Measurements from ENCODE around the gene ULK4.

Gene ULK4

DNA sequence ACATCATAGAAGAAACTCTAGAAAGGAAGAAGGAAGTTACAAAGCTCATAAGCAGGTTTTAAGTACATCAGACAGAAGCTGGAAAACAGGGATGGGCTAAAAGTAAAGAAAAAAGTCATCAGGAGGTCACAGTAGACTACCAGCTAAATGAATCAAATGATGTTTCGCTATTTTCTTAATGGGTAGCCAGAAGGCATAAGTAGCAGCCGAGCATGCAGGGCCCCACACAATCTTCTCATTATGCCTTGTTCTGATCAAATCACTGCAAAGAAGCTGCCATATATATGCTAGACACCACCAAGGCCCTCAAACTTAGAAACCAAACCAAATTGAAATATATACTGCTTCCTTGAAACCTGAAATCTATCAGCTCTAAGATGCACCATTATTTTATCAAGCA is 349.1 kb downstream of the ULK4 start:
- DNase-seq = no peak

DNA sequence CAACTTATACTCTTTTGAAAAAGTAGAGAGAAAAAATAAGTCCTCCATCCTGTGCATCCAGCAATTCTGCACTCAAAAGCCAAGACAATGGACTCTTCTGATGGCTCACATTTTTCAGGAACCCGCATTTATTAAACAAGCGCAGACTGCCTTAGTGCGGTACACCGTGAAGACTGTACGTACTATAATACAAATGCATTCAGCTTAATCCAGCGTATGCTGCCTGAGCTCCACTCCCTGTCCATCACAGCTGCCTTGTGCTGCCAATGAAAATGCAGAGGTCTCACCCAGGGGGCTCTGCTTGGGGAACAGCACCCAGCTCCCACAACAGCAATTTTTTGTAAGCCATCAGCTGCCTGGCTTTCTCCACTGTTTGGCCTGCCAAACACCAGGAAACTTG is 350.9 kb downstream of the ULK4 start:
- no peak for DNase-seq

DNA sequence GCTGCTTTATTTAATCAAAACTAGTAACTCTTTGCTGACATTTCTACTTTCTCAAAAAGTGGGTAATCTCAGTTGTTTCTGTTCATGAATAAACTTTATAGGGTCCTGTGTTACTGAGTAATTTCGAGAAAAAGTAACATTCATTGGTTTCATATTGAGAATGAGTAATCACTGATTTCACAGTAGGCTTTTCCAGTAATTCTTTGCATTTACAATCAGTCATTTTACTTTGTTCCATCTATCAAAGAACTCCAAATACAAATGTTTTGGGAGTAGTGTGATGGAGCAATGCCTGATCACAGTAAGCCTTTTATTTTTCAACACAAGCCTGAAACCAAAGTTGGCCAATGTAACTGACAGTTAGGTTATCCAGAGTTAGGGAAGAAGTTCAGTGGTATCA is 353.6 kb downstream of the ULK4 start:
- DNase-seq = no peak

DNA sequence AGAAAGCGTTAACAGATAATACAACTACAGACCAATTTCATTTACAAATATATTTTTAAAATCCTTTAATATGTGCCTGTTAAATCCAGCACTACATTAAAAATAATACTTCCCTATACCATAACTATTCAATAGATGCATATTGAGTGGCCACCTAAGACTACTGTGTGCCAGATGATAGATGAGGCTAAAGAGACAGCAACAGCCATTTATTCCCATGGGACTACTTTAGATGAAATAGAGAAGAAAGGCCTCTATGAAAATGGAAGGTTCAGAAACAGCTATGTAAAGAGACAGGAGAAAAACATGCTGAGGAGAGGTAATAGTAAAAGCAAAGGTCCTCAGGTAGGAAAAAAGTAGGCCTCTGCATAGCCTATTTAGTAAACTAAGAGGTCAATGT is 358.1 kb downstream of the ULK4 start:
- no peak for DNase-seq

- DNase-seq = no peak
These were observed 359.8 kb downstream of the ULK4 start for GRCh38 chr3:41602121-41602520.

DNA sequence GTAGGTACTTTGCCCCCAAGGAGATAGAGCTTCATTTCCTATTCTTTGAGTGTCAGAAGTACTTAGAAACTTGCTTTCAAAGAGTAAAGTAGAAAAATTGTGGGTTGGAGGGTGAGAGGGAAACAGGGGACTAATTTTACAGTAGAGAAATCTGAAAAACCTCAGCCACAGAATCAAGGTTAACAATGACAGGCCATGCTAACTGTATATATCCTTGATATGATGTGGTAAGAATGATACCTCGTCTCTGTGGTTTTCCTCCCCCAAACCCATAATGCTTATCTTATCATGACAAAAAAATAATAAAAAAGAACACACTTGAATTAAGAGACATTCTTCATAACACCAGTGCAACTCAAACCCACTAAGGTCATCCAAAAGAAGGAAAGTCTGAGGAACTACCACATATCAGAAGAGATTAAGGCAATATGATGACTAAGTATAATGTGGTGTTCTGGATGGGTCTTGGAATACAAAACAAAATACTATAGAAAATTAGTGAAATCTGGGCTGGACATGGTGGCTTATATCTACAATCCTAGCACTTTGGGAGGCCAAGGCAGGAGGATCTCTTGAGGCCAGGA is 360.4 kb downstream of the ULK4 start:
- DNase-seq = no peak

DNA sequence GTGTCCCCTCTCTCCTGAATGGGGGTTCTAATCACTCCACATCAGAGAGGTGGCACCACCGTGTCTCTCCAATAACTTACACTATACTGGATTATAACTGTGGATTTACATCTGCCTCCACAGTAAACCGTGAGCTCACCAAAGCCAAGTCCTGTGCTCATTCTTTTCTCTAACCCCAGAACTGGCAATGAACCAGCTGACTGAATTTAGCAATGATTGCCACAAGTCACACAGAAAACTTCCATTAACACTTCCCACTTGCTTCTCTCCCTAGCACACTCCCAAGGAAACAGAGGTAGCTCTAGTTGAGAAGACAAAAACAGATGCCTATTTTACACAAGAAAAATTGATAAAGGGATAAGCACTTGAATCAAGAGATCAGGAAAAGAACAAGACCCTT is 361.3 kb downstream of the ULK4 start:
- no peak for DNase-seq

DNA sequence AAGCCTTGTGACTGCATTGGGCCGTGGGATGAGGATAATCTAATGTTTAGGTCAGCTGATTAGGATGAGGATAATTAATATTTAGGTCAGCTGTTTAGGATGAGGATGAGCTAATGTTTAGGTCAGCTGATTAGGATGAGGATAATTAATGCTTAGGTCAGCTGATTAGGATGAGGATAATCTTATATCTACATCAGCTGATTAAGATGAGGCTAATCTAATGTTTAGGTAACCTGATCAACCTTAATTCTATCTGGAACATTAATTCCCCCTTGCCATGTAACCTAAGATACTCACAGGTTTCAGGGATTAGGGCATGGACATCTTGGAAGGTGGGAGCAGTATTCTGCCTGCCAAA is 362.8 kb downstream of the ULK4 start:
- DNase-seq = no peak

- DNase-seq = no peak
These were observed 363.3 kb downstream of the ULK4 start for GRCh38 chr3:41598402-41599126.

DNA sequence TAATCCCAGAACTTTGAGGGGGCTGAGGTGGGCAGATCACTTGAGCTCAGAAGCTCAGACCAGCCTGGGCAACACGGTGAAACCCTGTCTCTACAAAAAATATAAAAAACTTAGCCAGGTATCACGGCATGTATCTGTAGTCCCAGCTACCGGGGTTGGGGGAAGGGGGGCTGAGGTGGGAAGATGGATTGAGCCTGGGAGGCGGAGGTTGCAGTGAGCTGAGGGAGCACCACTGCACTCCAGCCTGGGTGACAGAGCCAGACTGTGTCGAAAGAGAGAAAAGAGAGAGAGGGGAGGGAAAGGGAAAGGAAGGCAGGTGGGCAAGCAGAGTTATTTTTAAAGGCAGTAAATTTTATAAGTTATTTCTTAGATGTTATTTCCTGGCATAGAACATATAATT is 368.1 kb downstream of the ULK4 start:
- DNase-seq = no peak

DNA sequence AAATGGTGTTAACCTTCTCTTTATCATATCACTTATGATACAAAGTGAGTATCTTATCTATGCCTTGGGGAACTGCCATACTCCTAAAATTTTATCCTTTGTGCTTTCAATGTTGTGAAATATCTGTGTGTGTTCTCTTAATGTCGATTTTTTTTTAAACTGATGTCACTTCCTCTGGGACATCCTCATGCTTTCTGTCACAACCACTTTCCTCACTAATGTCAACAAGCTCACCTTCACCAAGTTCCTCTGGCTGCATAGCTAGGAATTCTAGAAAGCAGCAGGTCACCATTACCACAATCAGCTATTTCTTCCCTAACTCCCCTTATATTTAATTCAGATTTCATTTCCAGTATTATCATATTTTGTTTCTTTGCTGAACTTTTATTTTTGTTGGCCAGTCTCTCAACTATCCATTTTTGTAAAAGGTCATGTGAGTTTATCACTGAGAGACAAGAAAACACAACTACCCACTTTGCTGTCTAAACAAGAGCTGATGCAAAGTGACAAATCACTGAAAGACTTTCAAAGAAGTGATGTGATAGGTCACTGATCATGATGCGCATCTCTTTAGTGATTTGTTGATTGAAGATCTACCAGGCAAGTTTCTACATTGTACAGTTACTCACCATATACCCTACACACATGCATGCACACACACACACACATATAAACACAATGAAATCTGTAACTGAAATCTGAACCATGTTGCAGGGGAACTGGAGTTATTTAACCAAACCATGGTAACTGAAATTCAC is 369.0 kb downstream of the ULK4 start:
- no peak for DNase-seq

DNA sequence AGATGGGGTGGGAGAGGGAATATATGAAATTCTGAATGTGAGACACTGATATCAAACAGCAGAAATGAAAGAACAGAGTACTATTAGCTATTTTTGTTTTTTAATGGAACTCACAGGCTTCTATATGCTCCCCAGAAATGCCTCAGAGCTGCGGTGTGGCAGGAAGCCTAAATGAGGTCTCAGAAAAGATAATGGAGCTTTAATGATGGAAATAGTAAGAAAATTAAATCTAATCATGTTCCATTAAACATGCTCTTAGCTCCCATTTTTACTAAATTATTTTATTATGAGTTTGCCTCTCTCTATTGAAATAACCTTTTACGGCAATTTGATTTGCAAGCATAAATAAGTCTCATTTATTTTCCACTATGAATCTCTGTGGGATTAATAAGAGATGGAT is 378.9 kb downstream of the ULK4 start:
- no peak for DNase-seq

- no peak for DNase-seq
These were observed 380.2 kb downstream of the ULK4 start for GRCh38 chr3:41581700-41582099.

DNA sequence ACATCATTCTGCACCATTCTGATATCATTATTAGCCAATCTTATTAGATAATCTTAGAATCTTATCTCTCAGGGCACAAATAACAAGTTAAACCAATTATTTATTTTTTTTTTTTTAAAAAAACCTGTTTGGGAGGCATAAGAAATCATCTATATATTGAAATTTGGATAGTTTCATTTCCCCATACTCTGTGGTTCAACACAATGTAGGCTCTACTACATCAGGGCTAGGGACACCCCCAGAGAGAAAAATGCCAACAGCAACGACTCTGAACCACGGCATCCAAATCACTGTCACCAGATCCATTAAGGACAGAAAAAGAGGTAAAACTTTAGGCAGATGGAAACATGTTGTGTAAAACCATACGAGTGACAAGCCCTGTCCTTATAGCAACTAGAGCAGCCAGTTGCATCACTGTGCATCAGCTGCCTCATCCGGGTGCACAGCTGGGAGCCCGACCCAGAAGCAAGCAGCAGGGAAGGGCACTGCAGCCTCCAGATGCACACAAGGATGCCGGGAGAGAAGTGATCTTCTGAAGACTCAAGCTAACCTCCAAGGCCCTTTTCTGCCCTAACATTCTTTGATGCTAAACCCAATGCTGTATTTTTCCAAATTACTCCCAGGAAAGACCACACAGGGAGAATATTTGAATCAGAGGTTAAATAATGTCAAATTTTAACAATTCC is 381.5 kb downstream of the ULK4 start:
- no peak for DNase-seq

DNA sequence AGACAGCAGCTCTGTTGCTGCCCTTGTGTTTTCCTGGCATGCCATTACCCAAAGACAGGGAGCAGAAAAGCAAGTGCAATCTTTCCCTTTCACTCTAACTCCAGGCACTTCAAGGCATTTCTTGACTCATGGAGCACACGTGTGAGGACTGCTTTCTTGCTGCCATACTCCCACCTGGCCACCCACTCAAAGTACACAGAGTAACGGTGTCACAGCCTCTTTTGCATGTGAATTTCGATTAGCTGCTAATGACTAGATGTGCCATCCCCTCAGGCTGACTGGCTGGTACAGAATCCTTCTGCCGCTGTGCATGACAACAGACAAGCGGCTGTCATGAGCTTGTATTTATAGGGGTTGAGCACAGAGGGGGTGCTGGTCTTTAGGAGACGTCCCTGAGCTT is 382.0 kb downstream of the ULK4 start:
- no peak for DNase-seq

DNA sequence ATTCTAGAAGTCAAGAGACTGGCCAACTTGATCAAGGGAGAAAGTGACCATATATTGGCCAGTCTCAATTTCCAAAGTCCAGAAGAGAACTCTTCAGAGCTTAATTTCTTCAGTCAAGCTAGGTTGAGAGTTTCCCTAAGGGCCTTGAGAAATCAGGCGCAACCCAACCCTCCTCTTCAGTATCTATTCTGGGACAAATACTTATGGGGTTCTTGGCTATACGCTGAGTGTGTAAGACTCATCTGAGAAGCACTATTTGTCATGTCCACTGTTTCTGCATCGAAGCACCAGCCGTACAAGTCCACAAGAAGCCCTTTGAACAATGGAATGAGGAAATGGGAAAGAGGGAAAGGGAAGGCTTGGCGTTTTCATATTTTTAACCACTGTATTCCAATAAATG is 383.1 kb downstream of the ULK4 start:
- DNase-seq = no peak

- no peak for DNase-seq
These were observed 386.2 kb downstream of the ULK4 start for GRCh38 chr3:41575724-41576123.

DNA sequence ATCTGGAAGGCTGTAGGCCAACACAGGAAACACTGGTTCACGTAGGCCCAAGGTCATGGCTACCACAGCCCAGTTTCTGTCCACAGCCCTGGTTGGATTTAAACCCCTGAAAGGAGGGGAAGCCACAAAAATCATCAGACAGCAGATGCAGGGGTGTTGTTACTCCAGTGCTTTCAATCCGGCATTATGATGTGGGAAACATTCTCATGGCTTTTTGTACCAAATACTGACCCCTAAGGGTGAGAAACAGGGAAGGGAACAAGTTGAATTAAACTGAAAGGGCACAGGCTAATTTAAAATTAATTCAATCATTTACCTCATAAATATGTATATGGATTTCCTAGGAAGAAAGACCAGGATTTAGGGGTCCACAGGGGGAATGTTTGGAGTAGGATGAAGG is 387.0 kb downstream of the ULK4 start:
- DNase-seq = no peak

DNA sequence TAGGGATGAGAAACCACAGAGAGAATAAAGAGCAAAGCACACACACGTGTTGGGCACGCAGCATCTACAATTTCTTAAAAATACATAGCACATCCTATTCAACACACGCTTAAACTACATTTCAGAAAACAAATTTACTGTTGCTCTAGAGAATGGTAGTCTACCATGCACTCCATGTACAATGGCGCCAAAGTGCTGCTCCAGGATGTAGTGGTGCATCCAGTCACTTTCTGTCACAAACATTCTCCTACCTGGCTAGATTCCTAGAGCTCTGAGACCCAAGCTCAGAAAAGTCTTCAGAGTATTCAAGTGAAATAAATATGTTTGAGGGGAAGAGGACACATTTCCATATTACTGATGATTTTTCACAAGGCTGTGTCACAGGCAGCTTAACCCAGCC is 388.3 kb downstream of the ULK4 start:
- no peak for DNase-seq

GRCh38 chr3:41572092-41572491 is 389.8 kb downstream of the ULK4 start:
- no peak for DNase-seq

GRCh38 chr3:41569632-41570305 is 392.1 kb downstream of the ULK4 start:
- DNase-seq = no peak

GRCh38 chr3:41565948-41566514 is 395.9 kb downstream of the ULK4 start:
- no peak for DNase-seq

- no peak for DNase-seq
These were observed 396.9 kb downstream of the ULK4 start for GRCh38 chr3:41565003-41565402.

All from NCI-H1930 (cell line).